Astrocyte (in vitro differentiated cells and primary cell): ENCODE data around the gene PPP2CA. TPM values are rescaled to one million over a fixed set of nuclear protein-coding genes. Genes with fewer than 3 reads are reported as not detected.

Experiments
- DNase-seq: peaks from one replicate; pipeline ENCODE4 v3.0.0-alpha.2; 2010; ENCODE audit warnings: low read depth
- FAIRE-seq: peaks from 2 replicates; lab custom pipeline; 2011; peaks lifted over from hg19 to GRCh38; lab: Jason Lieb, UNC
- H2AFZ ChIP-seq: 2 replicates; pipeline ENCODE4 v1.6.0; 2012; ENCODE audit warnings: low read depth, low read length, inconsistent platforms
- H3K27ac ChIP-seq: 2 replicates; pipeline ENCODE4 v1.5.1; 2011; ENCODE audit warnings: low read depth, low read length, inconsistent platforms
- H3K27me3 ChIP-seq: 2 replicates; pipeline ENCODE4 v1.6.0; 2011; ENCODE audit warnings: low read length, inconsistent platforms; ENCODE audit not compliant: insufficient read depth
- H3K36me3 ChIP-seq: 2 replicates; pipeline ENCODE4 v1.5.1; 2011; ENCODE audit warnings: low read length, inconsistent platforms; ENCODE audit not compliant: insufficient read depth
- H3K4me1 ChIP-seq: 2 replicates; pipeline ENCODE4 v1.5.1; 2011; ENCODE audit warnings: low read length, inconsistent platforms; ENCODE audit not compliant: insufficient read depth
- H3K4me2 ChIP-seq: 2 replicates; pipeline ENCODE4 v1.6.0; 2012; ENCODE audit warnings: low read length, inconsistent platforms
- H3K4me3 ChIP-seq: 2 replicates; pipeline ENCODE4 v1.5.1; 2011; ENCODE audit warnings: low read depth, mild to moderate bottlenecking, low read length, inconsistent platforms; ENCODE audit not compliant: insufficient read depth
- H3K79me2 ChIP-seq: 2 replicates; pipeline ENCODE4 v1.6.0; 2012; ENCODE audit warnings: mild to moderate bottlenecking, low read length, inconsistent platforms; ENCODE audit not compliant: insufficient read depth
- H3K9ac ChIP-seq: 2 replicates; pipeline ENCODE4 v1.6.0; 2012; ENCODE audit warnings: mild to moderate bottlenecking, low read length, inconsistent platforms
- H3K9me3 ChIP-seq: 2 replicates; pipeline ENCODE4 v1.5.1; 2012; ENCODE audit warnings: low read depth, mild to moderate bottlenecking, low read length, inconsistent platforms; ENCODE audit not compliant: insufficient read depth
- H4K20me1 ChIP-seq: 2 replicates; pipeline ENCODE4 v1.6.0; 2012; ENCODE audit warnings: low read length, inconsistent platforms; ENCODE audit not compliant: insufficient read depth
- H3K27ac Mint-ChIP-seq: one replicate; pipeline ENCODE4 v1.8.0; 2021; ENCODE audit warnings: mild to moderate bottlenecking, mixed read lengths; ENCODE audit not compliant: unreplicated experiment
- H3K27me3 Mint-ChIP-seq: one replicate; pipeline ENCODE4 v1.8.0; 2021; ENCODE audit warnings: low read depth, mixed read lengths; ENCODE audit not compliant: unreplicated experiment
- H3K36me3 Mint-ChIP-seq: one replicate; pipeline ENCODE4 v1.8.0; 2021; ENCODE audit warnings: low read depth, mixed read lengths; ENCODE audit not compliant: unreplicated experiment
- H3K4me1 Mint-ChIP-seq: one replicate; pipeline ENCODE4 v1.8.0; 2021; ENCODE audit warnings: low read depth, mixed read lengths; ENCODE audit not compliant: unreplicated experiment
- H3K4me3 Mint-ChIP-seq: one replicate; pipeline ENCODE4 v1.8.0; 2021; ENCODE audit warnings: mild to moderate bottlenecking, moderate library complexity, mixed read lengths; ENCODE audit not compliant: unreplicated experiment
- H3K9me3 Mint-ChIP-seq: one replicate; pipeline ENCODE4 v1.8.0; 2021; ENCODE audit warnings: mild to moderate bottlenecking, mixed read lengths; ENCODE audit not compliant: unreplicated experiment
- CTCF ChIP-seq: IDR thresholded peaks from 2 replicates; pipeline ENCODE4 v1.5.1; 2011; ENCODE audit warnings: low read depth, mild to moderate bottlenecking, inconsistent platforms, low read length, moderate library complexity; ENCODE audit not compliant: insufficient read depth
- EZH2 ChIP-seq: IDR thresholded peaks from 2 replicates; pipeline ENCODE4 v1.6.1; 2012; ENCODE audit warnings: mild to moderate bottlenecking, low read length, inconsistent platforms; ENCODE audit not compliant: insufficient read depth
- total RNA-seq: library from RNA; stranded (reverse); gene quantifications from 2 replicates; pipeline ENCODE4 v1.2.1, GENCODE V29; 2021

Gene PPP2CA
- total RNA-seq, 1 donor from 2014 or later, result 180 TPM

GRCh38 chr5:134149571-134150303, 76.1 kb downstream of the PPP2CA start:
- Mint-ChIP-seq H3K4me3 (peak overlapping the region; percentile 54), H3K36me3 (peaks cover 22% of the 10 kb centered on the region), H3K27ac (no peak overlapping the region), H3K9me3 (no peaks in the 10 kb centered on the region), H3K4me1 (peaks cover 20% of the 10 kb centered on the region), H3K27me3 (no peaks in the 10 kb centered on the region)
- no peak for FAIRE-seq
- H3K9me3 ChIP-seq, result no peaks in the 10 kb centered on the region
- H4K20me1 ChIP-seq, result peaks cover 89% of the 10 kb centered on the region
- H3K4me2 ChIP-seq, result no peak overlapping the region
- peaks cover 64% of the 10 kb centered on the region for H3K79me2 ChIP-seq
- no peaks in the 10 kb centered on the region for H3K27me3 ChIP-seq
- peaks cover 61% of the 10 kb centered on the region for H3K36me3 ChIP-seq
- H3K27ac ChIP-seq, result peak overlapping the region; percentile 15
- TF ChIP-seq EZH2, result no peak
- no peak for TF ChIP-seq CTCF
- peaks cover 16% of the 10 kb centered on the region for H3K4me1 ChIP-seq
- DNase-seq, result peak; percentile 12
- no peak overlapping the region for H3K4me3 ChIP-seq
- no peak overlapping the region for H3K9ac ChIP-seq
- no peak overlapping the region for H2AFZ ChIP-seq

- no peaks in the 10 kb centered on the region for H3K27me3 ChIP-seq
- no peak overlapping the region for H3K4me3 ChIP-seq
- no peak overlapping the region for H3K9ac ChIP-seq
- Mint-ChIP-seq H3K27me3 (no peaks in the 10 kb centered on the region), H3K36me3 (peaks cover 22% of the 10 kb centered on the region), H3K9me3 (no peaks in the 10 kb centered on the region), H3K4me3 (no peak overlapping the region), H3K27ac (no peak overlapping the region), H3K4me1 (peaks cover 20% of the 10 kb centered on the region)
- no peak for DNase-seq
- TF ChIP-seq EZH2 (no peak), CTCF (no peak)
- no peaks in the 10 kb centered on the region for H3K9me3 ChIP-seq
- FAIRE-seq, result no peak
- no peak overlapping the region for H3K27ac ChIP-seq
- peaks cover 16% of the 10 kb centered on the region for H3K4me1 ChIP-seq
- H3K36me3 ChIP-seq, result peaks cover 60% of the 10 kb centered on the region
- peaks cover 91% of the 10 kb centered on the region for H4K20me1 ChIP-seq
- H2AFZ ChIP-seq, result no peak overlapping the region
- H3K4me2 ChIP-seq, result no peak overlapping the region
- peaks cover 68% of the 10 kb centered on the region for H3K79me2 ChIP-seq
Measured at GRCh38 chr5:134148986-134149539, 76.8 kb downstream of the PPP2CA start.

- no peaks in the 10 kb centered on the region for H3K9me3 ChIP-seq
- H3K36me3 ChIP-seq, result peaks cover 56% of the 10 kb centered on the region
- H3K4me1 ChIP-seq, result peaks cover 12% of the 10 kb centered on the region
- TF ChIP-seq EZH2, result no peak
- TF ChIP-seq CTCF, result no peak
- no peak overlapping the region for H3K4me2 ChIP-seq
- peaks cover 92% of the 10 kb centered on the region for H4K20me1 ChIP-seq
- no peak overlapping the region for H2AFZ ChIP-seq
- Mint-ChIP-seq H3K4me3 (no peak overlapping the region), H3K27me3 (no peaks in the 10 kb centered on the region), H3K9me3 (no peaks in the 10 kb centered on the region), H3K36me3 (peaks cover 23% of the 10 kb centered on the region), H3K4me1 (peaks cover 18% of the 10 kb centered on the region), H3K27ac (no peak overlapping the region)
- H3K79me2 ChIP-seq, result peaks cover 69% of the 10 kb centered on the region
- no peaks in the 10 kb centered on the region for H3K27me3 ChIP-seq
- FAIRE-seq (no peak), DNase-seq (no peak)
- H3K4me3 ChIP-seq, result no peak overlapping the region
- no peak overlapping the region for H3K9ac ChIP-seq
- H3K27ac ChIP-seq, result no peak overlapping the region
Measured at GRCh38 chr5:134148316-134148715, 77.6 kb downstream of the PPP2CA start.
